SH-SY5Y (cell line): Measurements from ENCODE around the gene KLK3.

Experiments used
- GATA2 ChIP-seq: IDR thresholded peaks from 2 replicates; pipeline ENCODE4 v1.6.1; 2011; ENCODE audit warnings: mild to moderate bottlenecking, low read depth, low read length
- GATA3 ChIP-seq: IDR thresholded peaks from 2 replicates; pipeline ENCODE4 v1.6.1; 2011; ENCODE audit warnings: low read depth, mild to moderate bottlenecking, low read length, moderate library complexity

KLK3 gene

GRCh38 chr19:50854636-50855410, at the start of gene KLK3:
Gene KLK3 (plus strand): TSS chr19:50854915. CDS start chr19:50854956, 41 bp downstream.
- TF ChIP-seq GATA2 (no peak), GATA3 (no peak)

- TF ChIP-seq GATA3 (no peak), GATA2 (no peak)
Observed at GRCh38 chr19:50808856-50809255, 45.9 kb upstream of the KLK3 start.

GRCh38 chr19:50812474-50812873, 42.2 kb upstream of the KLK3 start:
- TF ChIP-seq GATA2 (no peak), GATA3 (no peak)

- TF ChIP-seq GATA2 (no peak), GATA3 (no peak)
Observed at GRCh38 chr19:50814883-50815282, 39.8 kb upstream of the KLK3 start.

DNA sequence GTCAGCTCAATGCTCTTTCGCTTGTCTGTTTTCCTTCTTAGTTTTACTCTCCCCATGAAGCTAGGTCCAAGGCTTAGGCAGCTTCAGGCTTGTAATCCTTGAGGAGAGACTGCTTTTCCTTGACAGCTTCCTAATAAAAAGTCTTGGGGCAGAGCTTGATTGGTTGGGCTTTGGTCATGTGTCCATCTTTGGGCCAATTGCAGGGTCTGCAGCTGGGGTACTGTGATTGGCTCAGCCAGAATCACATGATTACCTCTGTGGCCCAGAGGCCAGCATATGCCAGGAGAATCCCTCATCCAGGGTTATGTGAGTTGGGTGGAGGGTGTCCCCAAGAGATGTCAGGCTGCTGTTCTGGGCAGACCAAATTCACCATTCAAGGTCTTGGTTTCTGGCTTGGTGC, 39.3 kb upstream of the KLK3 start:
- TF ChIP-seq GATA2 (no peak), GATA3 (no peak)

GRCh38 chr19:50817941-50818858, 36.5 kb upstream of the KLK3 start:
- TF ChIP-seq GATA2 (no peak), GATA3 (no peak)

GRCh38 chr19:50818859-50819472, 35.7 kb upstream of the KLK3 start:
- no peak for TF ChIP-seq GATA2
- no peak for TF ChIP-seq GATA3

- no peak for TF ChIP-seq GATA2
Observed at GRCh38 chr19:50819636-50820035, 35.1 kb upstream of the KLK3 start.

GRCh38 chr19:50820086-50820485, 34.6 kb upstream of the KLK3 start:
- no peak for TF ChIP-seq GATA3
- no peak for TF ChIP-seq GATA2

DNA sequence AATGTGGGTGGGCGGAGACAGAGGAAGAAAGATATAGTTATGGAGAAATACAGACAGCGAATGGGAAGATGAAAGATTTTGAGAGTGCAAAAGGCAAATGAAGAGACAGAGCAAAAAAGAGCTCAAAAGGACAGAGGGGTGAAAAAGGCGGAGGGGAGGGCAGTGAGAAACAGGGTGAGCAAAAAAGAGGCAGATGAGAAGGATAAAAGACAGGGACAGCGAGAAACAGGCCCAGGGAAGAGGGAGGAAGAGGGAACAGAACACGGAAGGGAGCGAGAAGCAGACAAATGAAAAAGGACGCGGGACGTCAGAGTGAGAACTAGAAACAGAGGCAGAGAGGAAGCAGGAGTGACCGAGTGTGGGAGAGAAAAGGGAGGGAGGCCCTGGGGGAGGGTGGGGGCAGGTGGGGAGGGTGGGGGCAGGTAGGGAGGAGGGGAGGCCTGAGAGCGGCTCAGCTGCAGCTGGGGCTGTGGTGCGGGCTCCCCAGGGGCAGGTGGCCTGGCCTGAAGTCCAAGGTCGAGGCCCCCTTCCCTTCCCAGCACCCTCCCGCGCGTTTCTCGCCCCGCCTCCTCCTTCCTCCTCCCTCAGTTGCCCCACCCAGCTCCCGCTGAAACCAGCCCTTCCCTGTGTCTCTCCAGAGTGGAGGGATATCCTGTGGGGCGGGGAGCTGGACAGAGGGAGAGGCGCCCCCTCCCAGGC, 34.0 kb upstream of the KLK3 start:
- TF ChIP-seq GATA2: no peak
- TF ChIP-seq GATA3: no peak

DNA sequence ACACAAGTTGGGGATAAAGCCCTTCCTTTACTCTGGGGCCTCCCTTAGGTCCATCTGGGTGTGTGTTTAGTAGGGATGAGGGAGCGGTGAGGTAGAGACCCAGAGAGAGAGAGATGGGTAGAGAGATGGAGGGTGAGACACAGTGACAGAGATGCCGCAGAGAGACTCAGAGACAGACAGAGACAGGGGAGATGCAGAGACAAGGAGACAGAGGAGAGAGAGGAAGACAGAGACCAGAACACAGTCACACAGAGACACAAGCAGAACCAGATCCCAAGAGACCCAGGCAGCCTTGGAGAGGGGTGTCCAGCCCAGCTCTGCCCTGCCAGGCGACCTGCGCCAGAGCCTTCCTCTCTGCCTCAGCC, 33.5 kb upstream of the KLK3 start:
- no peak for TF ChIP-seq GATA2
- TF ChIP-seq GATA3: no peak

- TF ChIP-seq GATA3: no peak
- no peak for TF ChIP-seq GATA2
Observed at GRCh38 chr19:50821622-50822021, 33.1 kb upstream of the KLK3 start.

GRCh38 chr19:50822661-50823208, 32.0 kb upstream of the KLK3 start:
- TF ChIP-seq GATA2: no peak
- no peak for TF ChIP-seq GATA3
